ENCODE measurements around the gene NOSIP. TPM values are rescaled to one million over a fixed set of nuclear protein-coding genes. Genes with fewer than 3 reads are reported as not detected.

NOSIP gene
- total and polyA plus RNA-seq, 9 donors = 31.0 to 70.1 (median 58.7) TPM

GRCh38 chr19:49515767-49516166 is 64.6 kb downstream of the NOSIP start:
- H3K36me3 ChIP-seq = no peaks in the 10 kb centered on the region
- no peaks in the 10 kb centered on the region for H3K27me3 ChIP-seq
- no peak for DNase-seq
- H3K27ac ChIP-seq = no peak overlapping the region
- H3K4me1 ChIP-seq (ENCODE audit: insufficient read depth) = peaks cover 4% of the 10 kb centered on the region
- H3K4me3 ChIP-seq = no peak overlapping the region
- intact Hi-C loops (cut with DNase I) = no loop called here
- H3K9me3 ChIP-seq = no peaks in the 10 kb centered on the region
- 33 to 50% (median 41%) methylated on average over 4 of the region's 4 CpGs for WGBS, 3 donors
- no peak for TF ChIP-seq CTCF (IDR thresholded peaks at IDR 0.05)
- TF ChIP-seq EP300 (IDR thresholded peaks at IDR 0.05) = no peak
- TF ChIP-seq POLR2A (IDR thresholded peaks at IDR 0.05) = no peak

GRCh38 chr19:49514151-49514550 is 66.2 kb downstream of the NOSIP start:
- peak in 1 of 5 donors; percentile 33 for DNase-seq
- Histone ChIP-seq H3K27ac (peak overlapping the region in 1 of 2 donors; percentile 95), H3K9me3 (no peaks in the 10 kb centered on the region), H3K36me3 (no peaks in the 10 kb centered on the region), H3K27me3 (no peaks in the 10 kb centered on the region), H3K4me3 (peak overlapping the region; percentile 67), H3K4me1 (ENCODE audit: insufficient read depth) (peaks cover 4% of the 10 kb centered on the region)
- intact Hi-C loops (cut with DNase I) = no loop called here
- TF ChIP-seq CTCF (IDR thresholded peaks at IDR 0.05) (no peak), EP300 (IDR thresholded peaks at IDR 0.05) (no peak), POLR2A (IDR thresholded peaks at IDR 0.05) (no peak)
- 83 to 88% (median 85%) methylated on average over 21 of the region's 21 CpGs for WGBS, 3 donors

- Histone ChIP-seq H3K4me1 (ENCODE audit: insufficient read depth) (peaks cover 4% of the 10 kb centered on the region), H3K9me3 (no peaks in the 10 kb centered on the region), H3K27me3 (no peaks in the 10 kb centered on the region), H3K27ac (peak overlapping the region in 1 of 2 donors; percentile 95), H3K36me3 (no peaks in the 10 kb centered on the region), H3K4me3 (peak overlapping the region; percentile 67)
- 40 to 54% (median 47%) methylated on average over 12 of the region's 12 CpGs for WGBS, 3 donors
- intact Hi-C loops (cut with DNase I) = no loop called here
- DNase-seq = no peak
- TF ChIP-seq CTCF (IDR thresholded peaks at IDR 0.05) (no peak), POLR2A (IDR thresholded peaks at IDR 0.05) (no peak), EP300 (IDR thresholded peaks at IDR 0.05) (no peak)
Measured at GRCh38 chr19:49513746-49514118, 66.6 kb downstream of the NOSIP start.

- DNase-seq = peak; percentile 74 to 83 (median 76)
Measured at GRCh38 chr19:49512970-49513745, 67.2 kb downstream of the NOSIP start.

More at GRCh38 chr19:49512970-49513745, 67.2 kb downstream of the NOSIP start:
- 1 to 2% (median 1%) methylated on average over 41 to 50 of the region's 50 CpGs for WGBS, 3 donors
- Histone ChIP-seq H3K27me3 (no peaks in the 10 kb centered on the region), H3K4me1 (ENCODE audit: insufficient read depth) (peaks cover 4% of the 10 kb centered on the region), H3K36me3 (no peaks in the 10 kb centered on the region), H3K9me3 (no peaks in the 10 kb centered on the region), H3K4me3 (peak overlapping the region; percentile 67), H3K27ac (peak overlapping the region; percentile 90 to 95)
- intact Hi-C loops (cut with DNase I) = no loop called here
- no peak for TF ChIP-seq CTCF (IDR thresholded peaks at IDR 0.05)
- TF ChIP-seq POLR2A (IDR thresholded peaks at IDR 0.05) = no peak
- TF ChIP-seq EP300 (IDR thresholded peaks at IDR 0.05) = no peak
